ENCODE results near the gene AP2A2.
"Not testable (repeated sequence)": the region's sequence is repeated elsewhere in the genome, so short reads cannot be mapped to it uniquely, and the experiment has no call there.

The AP2A2 gene

DNA sequence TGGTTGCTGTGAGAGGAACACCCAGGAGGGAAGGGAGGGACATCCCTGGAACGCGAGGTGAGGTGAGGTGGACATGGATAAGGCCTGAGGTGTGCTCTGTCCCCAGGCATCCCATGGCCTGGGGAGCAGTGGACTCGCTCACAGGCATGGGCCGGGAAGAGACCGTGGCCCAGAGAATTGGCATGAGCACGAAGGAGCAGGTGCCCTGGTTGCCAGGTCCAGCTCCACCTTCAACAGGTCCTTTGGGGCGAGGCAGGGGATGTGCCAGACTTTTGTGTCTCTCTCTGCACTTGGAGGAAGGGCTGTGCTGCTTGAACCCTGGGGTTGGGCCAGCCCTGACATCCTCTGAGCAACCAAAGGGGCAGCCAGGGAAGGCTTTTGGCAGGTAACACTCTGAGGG lies 89.4 kb downstream of the AP2A2 start:
- DNase-seq (ENCODE audit: low read depth, low spot score), result no peak

DNA sequence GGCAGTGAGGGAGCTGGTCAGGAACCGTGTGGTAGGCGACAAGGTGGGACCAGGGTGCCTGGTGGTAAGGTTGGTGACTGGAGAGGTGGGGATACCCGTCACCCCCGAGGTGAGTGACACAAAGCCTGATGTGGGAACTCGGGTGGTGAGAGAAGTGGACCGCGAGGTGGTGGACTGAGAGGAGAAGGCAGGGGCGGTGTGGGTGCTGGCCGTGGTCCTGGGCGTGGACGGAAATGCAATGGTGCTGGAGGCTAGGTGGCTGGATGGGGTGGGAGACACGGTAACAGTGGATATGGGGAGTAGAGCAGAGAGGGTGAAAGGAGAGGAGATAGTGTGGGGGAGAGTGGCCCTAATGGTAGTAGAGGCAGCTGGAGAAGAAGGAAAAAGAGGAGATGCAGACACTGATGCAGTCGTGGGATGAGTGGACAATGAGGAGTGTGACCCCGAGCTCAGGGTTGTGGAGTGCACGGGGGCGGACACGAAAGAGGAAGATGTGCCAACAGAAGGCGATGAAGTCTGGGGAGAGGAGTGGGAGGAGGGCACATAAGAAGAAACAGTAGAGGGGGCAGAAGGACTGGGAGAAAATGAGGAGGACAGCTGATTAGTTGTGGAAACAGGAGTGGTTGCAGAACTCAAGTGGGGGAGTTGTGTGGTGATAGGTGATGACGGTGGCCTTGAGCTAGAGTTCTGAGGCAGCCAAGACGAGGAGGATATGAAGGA lies 90.3 kb downstream of the AP2A2 start:
- no peak for DNase-seq (ENCODE audit: low read depth, low spot score)

DNA sequence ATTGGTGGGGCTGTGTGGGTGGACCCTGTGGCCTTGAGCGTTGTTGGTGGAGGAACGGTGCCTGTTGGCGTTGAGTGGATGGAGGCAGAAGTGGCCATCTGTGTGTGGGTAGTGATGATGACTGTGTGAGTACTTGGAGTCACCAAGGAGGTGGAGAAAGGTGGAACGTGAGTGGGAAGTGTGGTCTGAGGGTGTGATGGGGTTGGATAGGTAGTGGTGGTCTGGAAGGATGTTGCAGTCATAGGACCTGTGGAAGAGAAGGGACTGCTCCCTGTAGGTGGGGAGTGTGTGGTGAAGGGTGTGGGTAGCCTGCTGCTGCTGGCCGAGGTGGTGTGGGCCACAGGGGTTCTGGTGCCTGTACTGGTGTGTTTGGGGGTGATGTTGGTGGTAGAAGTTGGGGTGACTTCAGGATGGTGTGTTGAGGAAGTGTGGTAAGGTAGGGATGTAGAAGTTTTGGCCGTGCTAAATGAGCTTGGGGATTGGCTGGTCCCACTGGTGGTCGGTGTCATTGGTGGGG lies 91.0 kb downstream of the AP2A2 start:
- DNase-seq (ENCODE audit: low read depth, low spot score), result not testable (repeated sequence)

DNA sequence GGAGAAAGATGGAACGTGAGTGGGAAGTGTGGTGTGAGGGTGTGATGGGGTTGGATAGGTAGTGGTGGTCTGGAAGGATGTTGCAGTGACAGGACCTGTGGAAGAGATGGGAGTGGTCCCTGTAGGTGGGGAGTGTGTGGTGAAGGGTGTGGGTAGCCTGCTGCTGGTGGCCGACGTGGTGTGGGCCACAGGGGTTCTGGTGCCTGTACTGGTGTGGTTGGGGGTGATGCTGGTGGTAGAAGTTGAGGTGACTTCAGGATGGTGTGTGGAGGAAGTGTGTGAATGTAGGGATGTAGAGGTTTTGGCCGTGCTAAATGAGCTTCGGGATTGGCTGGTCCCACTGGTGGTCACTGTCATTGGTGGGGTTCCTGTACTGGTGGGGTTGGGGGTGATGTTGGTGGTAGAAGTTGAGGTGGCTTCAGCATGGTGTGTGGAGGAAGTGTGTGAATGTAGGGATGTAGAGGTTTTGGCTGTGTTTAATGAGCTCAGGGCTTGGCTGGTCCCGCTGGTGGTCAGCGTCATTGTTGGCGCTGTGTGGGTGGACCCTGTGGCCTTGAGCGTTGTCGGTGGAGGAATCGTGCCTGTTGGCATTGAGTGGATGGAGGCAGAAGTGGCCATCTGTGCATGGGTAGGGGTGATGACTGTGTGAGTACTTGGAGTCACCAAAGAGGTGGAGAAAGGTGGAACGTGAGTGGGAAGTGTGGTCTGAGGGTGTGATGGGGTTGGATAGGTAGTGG lies 91.8 kb downstream of the AP2A2 start:
- no peak for DNase-seq (ENCODE audit: low read depth, low spot score)

DNA sequence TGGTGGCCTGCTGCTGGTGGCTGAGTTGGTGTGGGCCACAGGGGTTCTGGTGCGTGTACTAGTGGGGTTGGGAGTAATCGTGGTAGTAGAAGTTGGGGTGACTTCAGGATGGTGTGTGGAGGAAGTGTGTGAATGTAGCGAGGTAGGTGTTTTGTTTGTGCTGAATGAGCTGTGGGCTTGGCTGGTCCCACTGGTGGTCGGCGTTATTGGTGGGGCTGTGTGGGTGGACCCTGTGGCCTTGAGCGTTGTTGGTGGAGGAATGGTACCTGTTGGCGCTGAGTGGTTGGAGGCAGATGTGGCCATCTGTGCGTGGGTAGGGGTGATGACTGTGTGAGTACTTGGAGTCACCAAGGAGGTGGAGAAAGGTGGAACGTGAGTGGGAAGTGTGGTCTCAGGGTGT lies 92.4 kb downstream of the AP2A2 start:
- DNase-seq (ENCODE audit: low read depth, low spot score), result no peak

DNA sequence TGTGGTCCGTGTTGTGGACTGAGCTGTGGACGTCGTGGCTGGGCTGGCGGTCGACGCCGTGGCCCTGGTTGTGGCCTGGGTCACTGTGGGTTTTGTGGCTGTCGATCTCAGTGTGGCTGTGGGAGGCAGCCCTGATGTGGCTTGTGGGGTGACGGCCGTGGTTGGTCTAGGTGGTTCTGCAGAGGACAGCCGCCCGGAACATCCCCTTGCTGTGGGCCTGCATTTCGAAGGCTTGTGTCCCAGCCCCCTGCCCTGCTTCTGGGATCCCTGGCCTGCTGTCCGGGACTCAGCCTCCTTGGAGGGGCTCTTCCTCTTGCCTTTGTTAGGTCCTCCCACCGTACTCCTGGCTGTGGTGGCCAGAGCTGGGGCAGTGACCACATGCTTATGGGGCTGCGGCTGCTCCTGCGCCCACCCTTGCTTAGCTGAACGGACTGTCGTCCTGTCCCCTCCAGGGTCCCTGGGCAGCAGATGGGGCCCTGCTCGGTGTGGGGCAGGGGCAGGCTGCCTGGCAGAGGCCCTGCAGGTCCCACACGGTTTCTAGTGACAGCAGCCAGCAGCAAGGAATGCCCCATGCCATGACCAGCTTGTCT lies 93.7 kb downstream of the AP2A2 start:
- DNase-seq (ENCODE audit: low read depth, low spot score), result no peak

DNA sequence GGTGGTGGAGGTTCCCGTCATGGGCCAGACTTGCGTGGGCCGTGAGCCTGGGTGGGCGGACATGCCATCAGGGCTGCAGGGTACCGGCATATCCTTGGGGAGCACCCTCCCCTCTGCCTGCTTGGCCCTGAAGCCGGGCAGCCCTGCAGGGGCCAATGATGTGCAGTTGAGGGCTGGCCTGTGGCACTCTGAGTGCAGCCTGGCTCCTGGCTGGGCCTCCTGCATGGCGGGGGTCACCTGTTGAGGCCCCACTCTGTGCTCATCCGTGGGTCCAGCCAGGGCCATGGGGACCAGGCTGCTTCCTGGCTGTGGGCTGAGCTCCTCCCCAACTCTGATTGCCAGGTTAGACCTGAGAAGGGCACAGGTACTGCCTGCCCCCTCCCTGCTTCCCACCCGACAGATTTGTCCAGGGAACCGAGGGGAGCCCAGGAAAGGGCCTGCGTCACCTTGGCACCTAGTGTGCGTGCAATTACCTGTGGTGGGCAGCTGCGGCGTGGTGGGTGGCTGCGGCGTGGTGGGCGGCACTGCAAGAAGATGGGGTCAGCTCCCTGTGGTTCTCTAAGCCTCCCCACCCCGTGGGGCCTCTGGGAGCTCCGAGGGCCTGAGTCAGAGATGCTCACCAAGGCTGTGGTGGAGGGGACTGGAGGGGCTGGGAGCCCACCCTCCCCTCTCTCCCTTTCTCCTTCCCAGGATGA lies 94.7 kb downstream of the AP2A2 start:
- DNase-seq (ENCODE audit: low read depth, low spot score), result no peak

DNA sequence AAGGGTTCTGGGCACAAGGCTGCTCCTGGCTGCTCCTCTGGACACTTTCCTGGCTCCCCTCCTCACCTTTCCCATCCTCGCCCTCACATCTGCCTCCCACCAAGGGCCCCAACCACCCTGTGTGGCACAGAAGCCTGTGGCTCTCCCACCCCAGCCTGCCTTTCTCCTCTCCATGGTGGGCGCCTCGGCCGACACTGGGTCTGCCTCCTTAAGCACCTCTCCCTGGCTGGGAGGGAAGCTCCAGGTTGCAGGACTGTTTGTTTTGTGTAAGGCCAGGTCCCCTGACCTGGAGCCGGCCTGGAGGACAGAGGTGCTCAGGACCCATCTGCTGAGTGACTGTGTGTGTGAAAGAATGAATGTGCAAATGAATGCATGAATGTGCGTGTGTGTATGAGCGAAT lies 96.7 kb downstream of the AP2A2 start:
- no peak for DNase-seq (ENCODE audit: low read depth, low spot score)

DNA sequence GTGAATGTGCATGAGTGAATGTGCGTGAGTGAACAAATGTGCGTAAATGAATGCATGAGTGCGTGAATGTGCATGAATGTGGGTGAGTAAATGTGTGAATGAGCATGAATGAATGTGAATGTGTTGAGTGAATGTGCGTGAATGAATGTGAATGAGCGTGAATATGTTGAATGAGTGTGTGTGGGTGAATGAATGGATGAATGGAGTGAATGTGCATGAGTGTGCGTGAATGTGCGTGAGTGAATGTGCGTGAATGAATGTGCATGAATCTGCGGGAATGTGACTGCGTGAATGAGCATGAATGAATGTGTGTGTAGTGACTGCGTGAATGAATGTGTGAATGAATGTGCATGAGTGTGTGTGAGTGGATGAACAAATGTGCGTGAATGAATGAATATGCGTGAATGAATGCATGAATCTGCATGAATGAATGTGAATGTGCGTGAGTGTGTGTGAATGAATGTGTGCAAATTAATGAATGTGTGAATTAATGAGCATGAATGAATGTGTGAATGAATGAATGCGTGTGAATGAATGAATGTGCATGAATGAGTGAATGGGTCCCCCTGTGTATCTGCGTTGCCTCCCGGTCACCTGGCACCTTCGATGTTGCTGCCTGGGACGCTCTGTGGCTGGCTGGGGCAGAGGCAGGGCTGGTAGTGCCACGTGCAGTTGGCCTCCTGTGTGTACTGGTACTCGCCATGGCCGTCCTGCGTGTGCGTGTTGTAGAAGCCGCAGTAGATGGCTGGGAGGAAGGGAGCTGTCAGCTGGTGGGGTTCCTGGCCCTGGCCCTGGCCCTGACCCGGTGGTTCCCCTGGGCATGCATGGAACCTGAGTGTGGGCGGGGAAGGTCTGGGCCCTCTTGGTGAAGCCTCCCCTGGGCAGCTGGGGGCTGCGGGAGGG lies 97.5 kb downstream of the AP2A2 start:
- no peak for DNase-seq (ENCODE audit: low read depth, low spot score)

DNA sequence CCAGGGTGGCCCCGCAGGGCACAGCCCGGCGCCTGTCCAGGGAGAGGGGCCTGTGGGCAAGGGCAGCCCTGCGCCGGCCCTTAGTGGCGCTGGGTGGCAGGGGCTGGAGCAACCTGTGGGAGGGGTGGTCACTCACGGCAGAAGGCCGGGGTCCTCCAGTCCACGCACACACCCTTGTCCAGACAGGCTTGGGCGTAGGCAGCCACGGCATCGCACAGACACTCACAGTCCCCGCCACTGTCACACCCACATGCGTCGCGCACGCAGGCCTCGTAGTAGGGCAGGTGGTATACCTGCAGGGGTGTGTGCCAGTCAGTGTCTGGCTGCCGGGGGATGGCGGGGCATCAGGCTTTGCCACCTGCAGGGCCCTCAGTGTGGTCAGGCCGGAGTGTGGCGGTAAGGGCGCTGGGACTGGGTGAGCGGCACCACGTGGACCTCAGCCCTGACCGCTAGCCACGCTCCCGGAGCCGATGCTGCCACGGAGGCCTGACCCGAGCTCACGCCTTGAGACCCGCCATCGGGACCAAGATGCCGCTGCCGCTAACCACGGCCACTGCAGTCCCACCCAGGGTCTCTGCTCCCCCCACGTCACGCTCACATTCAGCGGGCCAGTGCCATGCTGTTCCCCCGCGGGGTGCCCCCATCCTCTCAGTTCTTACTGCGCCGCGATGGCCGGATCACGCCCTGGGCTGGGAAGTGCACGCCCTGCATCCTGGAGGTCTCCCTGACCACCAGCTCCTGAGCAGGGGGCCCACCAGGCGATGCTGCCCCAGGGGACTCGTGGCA lies 98.3 kb downstream of the AP2A2 start:
- no peak for DNase-seq (ENCODE audit: low read depth, low spot score)

DNA sequence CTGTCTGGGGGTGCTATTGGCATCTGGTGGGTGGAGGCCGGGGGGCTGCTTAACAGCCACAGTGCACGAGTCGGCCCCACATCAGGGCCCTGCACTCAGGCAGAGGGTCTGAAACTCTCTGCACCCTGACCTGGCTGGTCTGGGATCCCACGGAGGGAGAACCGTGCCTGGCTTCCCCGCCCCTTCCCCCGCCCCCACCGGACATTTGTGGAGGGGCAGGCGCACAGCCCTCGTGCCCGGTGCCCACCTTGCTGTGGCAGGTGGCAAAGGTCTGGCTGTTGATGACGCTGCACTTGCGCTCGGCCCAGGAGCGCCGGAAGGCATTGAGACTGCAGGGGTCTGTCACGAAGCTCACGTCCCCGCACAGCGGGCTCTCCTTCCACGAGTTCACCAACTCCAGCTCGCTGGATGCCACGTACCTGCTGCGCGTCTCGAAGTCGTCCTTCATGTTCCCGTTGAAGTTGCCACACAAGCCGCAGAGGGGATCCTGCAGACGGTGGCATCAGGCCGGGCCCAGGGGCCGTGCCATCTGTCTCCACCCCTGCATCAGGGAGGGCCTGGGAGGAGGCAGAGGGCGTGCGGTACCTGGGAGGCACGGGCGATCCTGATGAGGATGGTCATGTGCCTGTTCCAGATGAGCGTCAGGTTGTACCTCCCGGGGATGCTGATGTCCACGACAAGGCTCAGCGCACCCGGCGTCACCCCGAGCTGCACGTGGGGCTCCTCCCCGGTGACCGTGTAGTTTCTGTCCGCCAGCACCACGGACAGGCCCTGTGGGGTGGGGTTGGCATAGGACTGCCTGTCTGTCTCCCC lies 99.1 kb downstream of the AP2A2 start:
- DNase-seq (ENCODE audit: low read depth, low spot score), result no peak

DNA sequence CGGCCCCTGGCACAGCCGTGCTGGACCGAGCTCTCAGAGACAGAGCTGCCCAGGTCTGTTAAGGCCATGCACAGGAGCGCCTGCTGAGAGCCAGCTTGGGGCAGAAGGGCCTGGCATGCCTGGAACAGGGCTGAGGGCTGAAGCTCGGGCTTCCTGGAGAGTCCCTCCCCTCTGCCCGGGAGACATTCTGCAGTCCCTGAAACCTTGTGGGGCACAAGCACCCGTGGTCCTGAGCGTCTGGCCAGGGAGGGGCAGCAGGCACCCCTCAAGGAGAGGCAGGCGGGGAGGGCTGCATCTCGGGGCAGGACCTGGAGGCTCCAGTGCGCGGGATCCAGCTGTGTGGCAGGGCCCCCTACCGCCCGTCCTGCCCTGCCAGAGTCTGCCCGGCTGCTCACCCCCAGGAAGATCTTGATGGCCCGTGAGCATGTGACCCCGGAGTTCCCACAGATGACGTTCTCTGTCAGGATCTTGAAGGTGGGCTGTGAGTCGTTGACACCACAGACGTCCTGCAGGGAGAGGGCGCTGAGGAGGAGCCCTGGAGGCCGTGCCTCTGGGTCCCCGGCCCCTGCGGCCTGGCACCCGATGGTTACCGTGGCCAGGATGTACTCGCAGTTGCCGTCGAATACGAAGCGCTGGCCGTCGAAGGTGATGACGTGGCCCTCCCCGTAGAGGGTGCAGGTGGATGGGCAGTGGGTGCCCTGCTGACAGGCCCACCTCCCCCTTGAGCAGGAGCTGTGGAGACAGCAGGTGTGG lies 99.9 kb downstream of the AP2A2 start:
- DNase-seq (ENCODE audit: low read depth, low spot score), result no peak

DNA sequence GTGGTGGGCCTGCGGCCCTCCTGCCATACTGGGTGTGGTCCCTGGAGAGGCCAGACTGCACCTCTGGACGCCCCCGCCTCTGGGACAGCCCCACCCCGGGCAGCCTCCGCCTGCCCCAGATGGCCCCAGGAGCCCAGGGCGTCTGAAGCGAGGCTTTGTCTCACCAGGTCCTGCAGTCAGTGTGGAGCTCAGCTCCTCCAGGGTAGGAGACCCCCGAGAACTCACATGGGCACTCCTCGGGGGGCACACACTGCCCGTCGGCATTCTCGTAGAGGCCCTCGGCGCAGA lies 100.4 kb downstream of the AP2A2 start:
- DNase-seq (ENCODE audit: low read depth, low spot score), result no peak

DNA sequence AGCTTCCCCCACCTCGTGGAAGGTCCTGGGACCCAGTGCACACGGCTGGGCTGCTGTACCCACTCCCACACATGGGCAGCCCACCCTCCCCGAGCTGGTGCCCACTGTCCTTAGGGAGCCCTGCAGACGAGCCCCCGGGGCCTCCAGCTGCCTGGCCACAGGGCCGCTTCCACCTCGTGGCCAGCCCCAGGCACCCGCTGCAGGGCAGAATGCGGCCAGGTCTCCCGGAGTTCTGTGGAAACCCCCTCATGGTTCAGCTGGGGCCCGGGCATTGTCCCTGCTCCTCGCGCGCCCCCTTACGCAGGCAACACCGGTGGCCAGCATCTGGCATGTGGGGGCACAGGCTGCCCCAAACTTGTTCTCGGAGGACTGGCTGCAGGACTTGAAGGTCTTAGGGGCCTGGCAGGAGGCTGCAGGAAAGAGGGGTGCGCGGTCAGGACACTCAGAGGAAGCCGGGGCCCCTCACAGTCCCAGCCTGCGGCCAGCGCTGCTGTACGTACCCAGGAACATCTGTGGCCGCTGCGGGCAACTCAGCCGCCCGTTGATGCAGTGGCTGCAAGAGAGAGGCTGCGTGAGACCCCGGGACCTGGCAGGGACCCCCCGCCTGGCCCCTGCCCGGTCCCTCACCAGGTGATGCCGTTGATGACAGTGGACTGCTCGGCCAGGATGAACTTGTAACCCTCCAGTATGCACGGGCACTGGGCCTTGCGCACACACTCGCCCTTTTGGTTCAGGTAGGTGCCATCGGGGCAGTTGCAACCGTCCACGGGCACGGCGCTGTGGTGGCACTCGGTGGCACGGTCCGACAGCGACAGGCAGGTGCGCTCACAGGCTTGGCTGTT lies 101.2 kb downstream of the AP2A2 start:
- no peak for DNase-seq (ENCODE audit: low read depth, low spot score)

DNA sequence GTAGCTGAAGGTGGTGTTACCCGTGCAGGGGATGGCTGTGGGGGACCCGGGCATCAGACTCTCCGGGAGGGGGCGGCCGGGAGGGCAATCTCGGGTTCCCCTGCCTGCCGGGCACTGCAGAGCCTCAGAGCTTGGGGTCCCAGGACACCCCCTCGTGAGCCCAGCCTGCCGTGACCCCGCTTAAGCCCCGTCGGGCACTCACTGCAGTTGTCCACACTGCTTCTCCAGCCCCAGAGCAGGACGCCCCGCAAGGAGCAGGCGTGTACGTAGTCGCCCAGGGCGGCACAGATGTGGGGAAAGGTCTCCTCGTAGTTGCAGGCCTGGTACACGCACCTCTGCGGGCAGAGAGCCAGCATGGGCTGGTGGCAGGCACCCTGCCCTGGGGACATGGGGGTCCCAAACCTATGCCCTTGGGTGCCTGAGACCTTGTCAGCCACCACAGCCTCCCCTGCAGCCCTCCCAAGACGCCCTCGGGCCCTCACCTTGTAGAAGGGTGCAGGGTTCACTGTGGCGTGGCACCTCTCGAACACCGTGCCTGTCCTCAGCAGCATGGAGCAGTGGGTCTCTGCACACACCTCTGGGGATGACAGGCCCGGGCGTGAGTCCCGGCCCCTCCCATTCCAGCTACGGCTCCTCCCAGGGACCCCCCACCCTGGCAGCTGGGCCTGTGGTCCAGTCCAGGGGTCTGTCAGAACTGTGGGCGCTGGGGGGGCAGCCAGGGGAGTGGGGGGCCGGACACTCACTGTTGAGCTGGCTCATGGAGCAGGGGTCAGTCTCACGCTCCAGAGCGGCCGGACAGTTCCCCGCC lies 102.0 kb downstream of the AP2A2 start:
- no peak for DNase-seq (ENCODE audit: low read depth, low spot score)

DNA sequence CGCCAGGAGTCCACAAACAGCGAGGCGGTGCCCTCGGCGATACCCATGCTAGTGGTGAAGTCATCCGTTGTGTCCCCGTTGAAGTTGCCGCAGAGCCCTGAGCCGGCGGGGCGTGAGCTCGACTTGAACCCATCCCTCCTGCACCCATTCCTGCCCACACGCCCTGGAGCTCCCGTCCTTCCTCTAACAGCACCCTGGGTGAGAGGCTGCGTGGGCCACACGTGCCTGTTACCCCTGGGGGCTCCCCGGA lies 102.5 kb downstream of the AP2A2 start:
- no peak for DNase-seq (ENCODE audit: low read depth, low spot score)

DNA sequence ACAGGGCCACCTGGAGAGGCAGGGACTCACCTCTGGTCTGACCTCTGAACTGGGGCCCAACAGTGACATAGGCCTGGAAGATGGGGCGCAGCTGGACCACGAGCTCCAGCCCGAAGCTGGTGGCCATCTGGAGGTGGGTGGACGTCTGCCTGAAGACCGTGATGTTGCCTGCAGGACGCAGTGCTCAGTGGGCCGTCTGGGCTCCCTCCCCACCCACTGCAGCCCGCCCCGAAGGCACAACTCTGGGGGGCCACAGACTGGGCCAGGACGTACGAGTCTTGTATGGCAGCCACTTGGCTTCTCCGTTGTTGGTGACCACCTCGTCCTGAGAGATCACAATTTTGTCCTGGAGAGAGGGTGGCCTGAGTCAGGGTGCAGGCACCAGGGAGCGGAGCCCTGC lies 102.9 kb downstream of the AP2A2 start:
- DNase-seq (ENCODE audit: low read depth, low spot score), result no peak

DNA sequence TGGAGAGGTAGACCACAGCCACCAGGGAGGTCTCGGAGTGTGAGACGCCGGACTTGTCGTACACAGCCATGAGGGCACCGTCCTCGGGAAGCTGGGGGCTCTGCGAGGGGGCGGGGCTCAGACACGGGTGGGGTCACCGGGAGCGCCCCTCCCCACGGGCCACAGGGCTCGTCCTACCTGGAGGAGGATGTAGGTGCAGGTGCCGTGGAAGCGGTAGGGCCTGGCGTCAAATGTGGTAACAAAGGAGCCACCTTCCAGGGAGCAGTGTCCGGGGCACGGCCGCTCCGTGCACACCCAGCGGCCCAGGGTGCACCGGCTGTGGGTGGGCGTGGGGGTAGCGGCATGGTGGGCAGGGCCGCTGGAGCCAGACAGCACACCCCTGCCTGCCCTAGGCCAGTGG lies 103.4 kb downstream of the AP2A2 start:
- DNase-seq (ENCODE audit: low read depth, low spot score), result no peak
